HG02852 (cell line): ENCODE results near the gene RYR3.

Experiments
- ATAC-seq: cut with Tn5 transposase; IDR thresholded peaks from one replicate; pipeline ENCODE4 v1.9.1; 2021; ENCODE audit warnings: mild to moderate bottlenecking, moderate library complexity; ENCODE audit not compliant: unreplicated experiment

RYR3 gene

DNA sequence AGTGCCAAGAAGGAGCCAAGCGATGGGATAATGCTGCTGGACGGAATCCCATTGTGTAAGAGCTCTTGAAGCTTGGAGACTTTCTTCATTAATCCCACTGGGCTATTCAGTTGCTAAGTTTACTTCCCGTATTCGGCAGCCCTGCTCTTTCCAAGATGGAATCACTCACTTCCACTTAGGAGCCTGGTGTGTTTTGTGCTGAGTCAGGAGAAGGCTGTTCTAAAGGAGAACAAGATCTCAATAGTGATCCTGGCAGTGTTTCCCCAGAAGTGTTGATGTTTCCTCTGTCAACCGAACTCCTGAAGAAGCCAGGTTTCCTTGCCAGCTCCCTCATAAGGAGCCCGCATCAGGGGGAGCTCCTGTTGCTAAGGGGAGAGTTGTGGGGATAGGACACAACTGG lies 387.4 kb downstream of the RYR3 start:
- ATAC-seq = no peak

DNA sequence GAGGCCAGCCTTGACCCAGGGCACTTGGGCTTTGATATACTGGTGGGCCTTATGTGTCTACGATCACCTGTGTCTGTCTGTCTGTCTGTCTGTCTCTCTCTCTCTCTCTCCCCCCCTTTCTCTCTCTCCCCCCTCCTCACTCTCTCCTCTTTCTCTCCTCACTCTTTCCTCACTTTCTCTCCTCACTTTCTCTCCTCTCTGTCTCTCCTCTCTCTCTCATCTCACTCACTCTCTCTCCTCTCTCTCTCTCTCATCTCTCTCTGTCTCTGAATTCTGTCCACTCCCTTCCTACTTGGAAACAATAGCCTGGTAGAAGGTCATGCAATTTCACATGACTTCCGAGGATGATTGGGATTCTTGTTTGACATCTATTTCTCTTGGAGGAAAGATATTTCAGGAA lies 388.4 kb downstream of the RYR3 start:
- no peak for ATAC-seq

DNA sequence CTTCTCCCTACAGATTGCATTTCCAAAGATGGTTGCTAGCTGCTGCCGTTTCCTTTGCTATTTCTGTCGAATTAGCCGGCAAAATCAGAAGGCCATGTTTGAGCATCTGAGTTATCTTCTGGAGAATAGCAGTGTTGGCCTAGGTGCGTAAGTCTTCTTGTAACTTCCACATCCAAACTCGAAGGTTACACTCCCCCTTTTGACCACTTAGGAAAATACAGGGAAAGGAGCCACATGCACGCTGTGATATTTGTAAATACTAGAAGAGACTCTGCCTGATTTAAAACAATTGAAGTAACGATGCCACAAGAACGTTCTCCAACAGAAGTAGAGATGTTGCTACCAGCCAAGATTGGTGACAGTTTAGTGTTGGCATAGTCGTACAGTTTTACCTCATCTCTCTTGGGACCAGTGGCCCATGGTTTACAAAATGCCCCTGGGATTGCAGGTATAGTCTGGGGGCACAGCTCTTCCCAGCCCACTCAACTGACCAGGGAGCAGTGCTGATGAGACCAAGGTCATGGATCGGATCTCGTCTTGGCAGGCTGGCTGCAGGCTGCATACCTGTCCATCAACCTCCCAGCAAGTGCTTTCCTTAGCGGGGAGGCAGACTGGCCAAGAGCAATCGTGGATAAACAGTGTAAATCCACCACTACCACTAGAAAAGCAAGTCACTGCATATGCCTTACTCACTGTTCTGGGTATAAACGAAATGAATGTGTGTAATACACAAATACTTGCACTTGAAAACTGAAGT lies 389.1 kb downstream of the RYR3 start:
- no peak for ATAC-seq

DNA sequence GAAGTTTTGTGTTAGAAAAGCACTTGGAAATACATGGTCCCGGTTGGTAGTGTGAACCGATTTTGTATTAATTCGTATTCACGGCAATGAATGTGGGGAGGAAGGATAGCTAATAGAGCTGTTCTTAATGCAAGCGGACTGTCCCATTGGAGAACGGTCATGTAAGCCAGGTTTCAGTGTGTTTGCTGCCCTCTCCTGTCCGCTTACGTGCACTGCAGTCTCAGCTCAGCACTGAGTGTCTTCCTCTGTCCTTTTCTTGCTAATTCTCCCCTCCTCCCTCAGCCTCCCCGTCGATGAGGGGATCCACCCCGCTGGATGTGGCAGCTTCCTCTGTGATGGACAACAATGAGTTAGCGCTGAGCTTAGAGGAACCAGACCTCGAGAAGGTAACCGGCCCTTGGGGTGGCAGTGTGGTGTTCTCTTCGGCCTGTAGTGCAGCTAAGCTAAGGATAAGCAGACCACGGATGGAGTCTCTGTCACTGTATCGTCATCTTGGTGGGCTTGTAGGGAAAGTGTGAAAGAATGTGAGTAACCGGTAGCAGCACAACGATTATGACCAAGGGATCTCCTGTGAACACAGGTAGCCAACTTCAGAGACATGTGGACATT lies 390.0 kb downstream of the RYR3 start:
- peak; percentile 74 for ATAC-seq

DNA sequence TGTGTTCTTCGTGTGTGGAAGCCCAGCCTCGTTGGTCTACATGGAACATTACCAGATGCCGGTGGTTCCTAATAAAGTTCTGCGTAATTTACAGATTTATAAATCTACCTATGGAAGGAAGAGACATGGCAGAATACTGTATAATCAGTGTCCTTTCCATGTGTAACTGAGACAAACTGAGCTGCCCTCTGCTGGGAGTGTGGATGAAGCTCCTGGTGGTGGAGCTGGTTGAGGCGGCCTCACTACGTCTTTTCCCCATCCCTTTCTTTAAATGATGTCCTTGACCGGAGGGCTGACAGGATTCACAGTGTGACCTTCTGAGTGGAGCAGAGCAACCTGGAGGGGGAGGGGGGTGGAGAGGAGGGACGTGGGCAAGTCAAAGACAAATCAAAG lies 390.5 kb downstream of the RYR3 start:
- no peak for ATAC-seq

DNA sequence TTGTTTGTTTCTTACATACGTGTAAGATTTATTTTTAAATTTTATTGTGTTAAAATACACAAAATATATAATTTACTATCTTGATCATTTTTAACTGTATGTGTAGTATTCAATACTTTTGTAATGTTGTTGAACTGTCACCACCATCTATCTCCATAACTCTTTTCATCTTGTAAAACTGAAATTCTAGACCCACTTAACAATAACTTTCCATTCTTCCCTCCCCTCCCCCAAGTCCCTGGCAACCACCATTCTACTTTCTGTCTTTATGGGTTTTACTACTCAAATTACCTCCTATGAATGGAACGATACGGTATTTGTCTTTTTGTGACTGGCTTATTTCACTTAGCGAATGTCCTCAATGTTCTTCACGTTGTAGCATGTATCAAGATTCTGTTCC lies 395.4 kb downstream of the RYR3 start:
- no peak for ATAC-seq

DNA sequence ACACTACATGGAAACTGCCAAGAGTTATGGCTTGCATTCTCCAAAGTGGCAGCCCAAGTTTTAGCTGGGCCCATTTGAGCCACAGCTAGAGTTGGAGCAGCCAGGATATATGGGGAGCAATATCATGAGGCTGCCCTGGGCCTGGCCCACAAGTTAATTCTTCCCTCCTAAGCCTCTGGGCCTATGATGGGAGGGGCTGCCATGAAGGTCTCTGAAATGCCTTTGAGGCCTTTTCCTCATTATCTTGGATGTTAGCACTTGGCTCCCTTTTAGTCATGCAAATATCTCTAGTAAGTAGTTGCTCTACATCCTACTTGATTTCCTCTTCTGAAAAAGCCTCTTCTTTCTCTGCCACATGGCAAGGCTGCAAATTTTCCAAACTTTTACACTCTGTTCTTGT lies 400.0 kb downstream of the RYR3 start:
- ATAC-seq = no peak

DNA sequence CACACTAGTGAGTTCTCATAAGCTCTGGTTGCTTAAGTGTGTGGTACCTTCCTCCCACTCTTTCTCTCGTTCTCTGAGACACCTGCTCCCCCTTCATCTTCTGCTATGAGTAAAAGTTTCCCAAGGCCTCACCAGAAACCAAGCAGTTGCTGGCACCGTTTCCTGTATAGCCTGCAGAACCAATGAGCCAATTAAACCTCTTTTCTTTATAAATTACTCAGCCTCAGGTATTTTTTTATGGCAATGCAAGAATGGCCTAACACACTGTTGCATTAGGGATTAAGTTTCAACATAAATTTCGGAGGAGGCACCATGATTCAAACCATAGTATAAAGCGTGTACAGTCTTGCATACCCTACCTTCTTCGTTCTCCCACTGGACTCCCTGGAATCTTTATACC lies 405.3 kb downstream of the RYR3 start:
- no peak for ATAC-seq

DNA sequence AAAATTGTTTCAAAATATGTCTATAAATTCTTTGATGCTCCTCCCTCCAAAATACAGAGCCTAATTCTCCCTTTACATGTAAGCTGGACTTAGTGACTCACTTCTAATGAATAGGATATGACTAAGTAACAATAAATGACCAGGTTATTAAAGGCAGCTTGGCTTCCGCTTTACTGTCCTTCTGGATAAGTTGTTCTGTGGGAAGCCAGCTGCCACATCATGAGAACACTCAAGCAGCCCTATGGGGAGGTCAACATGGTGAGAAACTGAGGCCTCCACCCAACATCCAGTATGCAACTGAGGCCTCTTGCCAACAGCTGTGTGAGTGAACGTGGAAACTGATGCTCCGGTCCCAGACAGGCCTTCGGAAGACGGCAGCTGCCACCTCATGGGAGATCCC lies 410.2 kb downstream of the RYR3 start:
- ATAC-seq = no peak

DNA sequence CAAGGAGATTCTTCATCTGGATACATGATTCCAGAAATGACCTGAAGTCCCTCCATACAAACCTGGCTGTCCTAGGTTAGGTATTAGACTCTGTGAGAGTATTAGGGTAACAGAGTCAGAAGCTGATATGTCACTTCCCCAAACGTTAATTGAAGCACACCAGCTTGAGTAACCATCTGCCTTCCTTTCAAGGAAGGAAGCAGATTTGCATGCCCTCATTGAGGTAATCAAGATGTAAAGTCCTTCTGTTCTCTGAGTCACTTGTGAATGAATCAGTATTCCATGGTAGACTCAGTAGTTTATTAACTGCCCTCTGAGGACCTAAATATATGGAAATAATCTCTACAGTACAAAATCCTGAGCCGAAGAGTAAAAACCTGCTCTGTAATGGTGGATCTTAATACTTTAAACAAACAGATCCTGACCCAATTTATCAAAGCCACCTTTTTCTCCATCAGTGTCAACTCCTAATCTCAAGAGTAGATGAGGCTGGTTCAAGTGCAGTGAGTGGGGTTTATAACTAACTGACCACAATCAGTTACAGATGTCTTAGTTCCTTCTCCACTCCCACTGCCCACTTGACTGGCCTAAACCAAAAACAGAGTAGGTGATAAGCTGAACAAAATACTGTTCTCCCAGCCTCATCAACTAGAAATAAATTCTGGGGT lies 411.4 kb downstream of the RYR3 start:
- peak; percentile 60 for ATAC-seq

DNA sequence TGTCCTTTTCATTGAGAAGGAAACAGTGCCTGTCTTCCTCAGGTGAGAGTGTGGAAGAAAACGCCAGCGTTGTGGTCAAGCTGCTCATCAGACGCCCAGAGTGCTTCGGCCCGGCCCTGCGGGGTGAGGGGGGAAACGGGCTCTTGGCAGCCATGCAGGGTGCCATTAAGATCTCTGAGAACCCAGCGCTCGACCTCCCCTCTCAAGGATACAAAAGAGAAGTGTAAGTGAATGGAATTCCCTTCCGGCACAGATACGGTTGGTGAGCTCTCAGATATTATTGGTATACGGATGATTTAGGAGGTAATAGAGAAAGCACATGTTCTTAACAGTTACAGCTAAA lies 411.9 kb downstream of the RYR3 start:
- ATAC-seq = no peak

DNA sequence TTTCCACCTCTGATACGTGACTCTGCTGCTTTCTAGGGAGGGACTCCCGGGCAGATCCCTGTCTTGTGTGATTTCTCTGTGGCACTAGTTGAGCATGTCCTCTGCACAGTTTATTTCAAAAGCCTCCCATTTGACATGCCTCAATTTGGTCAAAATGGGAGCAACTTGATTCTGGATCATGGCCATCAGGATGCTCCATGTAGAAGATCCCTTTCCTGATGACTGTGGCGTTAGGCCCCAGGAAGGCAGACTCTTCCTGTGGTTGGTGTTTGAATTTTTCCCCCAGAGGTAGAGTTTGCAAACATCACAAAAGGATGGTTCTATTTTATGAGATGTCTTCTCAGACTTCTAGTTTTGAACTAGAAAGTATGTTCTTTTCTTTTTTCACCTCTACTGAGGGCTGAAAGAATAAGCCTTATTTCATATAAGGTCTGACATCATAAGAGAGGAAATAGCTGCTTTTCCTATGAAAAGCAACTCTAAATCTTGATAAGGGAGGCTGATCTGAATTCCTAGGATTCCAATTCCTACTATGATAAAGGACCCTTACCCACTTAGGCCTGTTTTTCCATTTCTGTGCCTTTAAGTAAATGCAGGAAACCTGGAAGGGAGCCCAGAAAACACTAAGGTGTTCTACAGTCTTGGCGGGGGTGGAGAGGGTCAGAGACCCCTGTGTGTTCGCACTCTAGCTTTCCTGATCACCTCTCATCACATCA lies 413.7 kb downstream of the RYR3 start:
- ATAC-seq = no peak

DNA sequence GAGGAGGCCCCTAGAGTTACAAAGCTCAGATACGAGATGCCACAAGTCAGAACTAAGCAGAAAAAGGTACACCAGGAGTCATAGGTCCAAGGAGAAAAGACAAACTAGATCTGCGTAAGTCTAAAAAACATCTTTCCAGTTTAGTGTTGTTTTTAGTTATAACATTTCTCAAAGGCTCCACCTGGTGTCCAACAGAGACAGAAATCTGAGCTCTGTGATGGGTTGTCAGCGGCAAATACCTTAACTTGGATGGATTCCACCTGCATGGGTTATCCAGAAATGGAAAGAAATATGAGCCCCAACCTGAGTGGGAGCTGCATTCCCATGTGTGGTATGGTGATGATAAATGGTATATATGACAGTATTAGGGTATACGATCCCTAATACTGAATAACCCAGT lies 418.9 kb downstream of the RYR3 start:
- ATAC-seq = no peak

DNA sequence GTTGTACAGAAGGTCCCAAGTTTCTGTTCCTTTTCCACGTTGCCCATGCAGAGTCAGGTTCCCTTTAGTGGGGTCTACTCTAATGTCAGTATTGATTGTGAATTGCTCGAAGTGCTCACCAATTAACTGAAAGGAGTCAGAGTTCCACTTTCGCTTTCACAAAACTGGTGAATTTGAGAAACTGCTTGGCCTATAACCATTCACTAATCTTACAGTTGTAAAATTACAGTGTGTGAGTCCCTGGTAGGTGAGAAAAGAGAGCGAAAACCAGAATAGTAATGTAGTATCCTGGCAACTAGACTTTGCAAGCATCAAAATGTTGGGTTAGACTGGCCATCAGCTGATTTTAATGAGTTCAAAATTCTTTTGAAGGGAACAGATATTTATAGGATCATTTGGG lies 420.0 kb downstream of the RYR3 start:
- ATAC-seq = no peak

DNA sequence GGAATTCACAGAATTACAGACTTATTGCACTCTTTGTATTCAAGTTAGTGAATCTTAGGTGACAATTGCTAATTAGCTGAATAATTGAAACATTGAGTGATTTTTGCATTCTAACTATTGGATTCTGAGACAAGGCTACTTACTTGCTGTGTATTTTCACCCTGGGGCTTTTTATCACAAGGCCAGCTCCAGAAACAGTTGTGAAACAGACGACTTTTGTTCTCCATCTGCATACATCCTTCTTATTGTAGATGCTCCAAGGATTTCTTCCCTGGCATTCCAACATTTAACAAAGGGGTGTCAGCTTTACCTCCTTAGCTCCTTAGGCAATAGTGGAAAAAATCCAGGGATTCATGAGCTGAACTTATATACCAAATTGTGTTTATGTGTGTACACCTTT lies 424.4 kb downstream of the RYR3 start:
- ATAC-seq = no peak

DNA sequence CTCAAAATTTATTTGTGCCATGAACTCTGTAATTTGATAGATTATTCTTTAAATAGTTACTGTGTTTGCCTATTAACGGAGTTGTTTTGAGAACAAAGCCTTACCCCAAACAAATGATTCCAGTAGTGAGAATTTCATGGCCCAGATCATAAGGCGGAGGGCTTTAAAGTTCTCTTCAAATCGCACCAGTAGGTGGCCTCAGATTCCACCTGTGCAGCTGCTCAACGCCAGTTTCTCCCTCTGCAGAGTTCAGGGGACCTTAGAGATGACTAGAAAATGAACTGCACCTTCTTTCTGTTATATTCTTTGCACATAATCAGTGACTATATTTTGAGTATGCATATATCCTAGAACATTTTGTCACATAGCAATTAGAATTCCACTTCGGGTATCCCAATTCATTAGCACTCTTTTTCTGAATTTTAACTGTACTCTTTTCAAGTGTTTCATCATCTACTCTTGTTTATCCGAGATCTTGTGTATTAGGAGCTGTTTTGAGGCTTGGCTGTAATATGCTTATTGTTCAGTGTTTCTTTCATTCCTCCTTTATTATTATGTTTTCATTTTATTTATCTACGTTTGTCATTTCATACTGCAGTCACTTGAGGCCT lies 425.0 kb downstream of the RYR3 start:
- ATAC-seq = peak; percentile 60

DNA sequence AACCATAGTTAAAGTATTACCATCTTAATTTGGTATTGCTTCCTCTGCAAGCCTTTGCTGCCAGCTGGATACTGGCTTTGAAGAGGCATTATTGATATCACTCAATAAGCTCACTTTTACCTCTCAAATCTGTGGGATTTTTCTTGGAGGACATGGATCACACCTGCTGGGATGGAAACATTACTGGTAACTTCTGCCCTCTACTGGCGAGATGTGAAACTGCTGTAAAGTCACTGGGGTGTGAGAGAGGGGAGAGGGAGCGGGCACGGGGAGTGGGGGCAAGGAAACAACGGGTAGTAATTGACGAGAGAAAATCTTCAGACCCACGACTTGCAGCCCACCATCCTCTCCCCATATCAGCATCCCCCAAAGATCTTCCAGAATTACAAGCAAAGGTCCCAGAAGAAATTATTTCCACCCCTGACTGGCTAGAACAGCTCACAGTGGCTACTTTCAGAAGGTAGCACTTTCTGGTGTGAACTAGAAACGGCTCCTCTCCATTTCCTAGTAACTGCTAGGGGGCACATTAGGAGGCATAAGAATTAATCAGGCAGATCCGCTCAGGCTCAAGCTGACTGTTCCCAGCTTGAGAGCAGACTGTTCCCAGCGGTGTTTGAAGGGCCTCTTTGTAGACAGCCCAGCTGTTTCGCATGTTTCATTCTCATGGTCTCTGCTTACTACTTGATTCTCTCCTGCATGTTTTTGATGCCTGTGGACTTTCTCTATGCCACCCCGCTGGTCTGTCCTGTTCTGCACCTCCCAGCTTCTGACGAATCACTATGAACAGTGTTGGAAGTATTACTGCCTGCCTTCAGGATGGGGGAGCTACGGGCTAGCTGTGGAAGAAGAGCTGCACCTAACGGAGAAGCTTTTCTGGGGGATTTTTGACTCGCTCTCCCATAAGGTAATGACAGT lies 427.2 kb downstream of the RYR3 start:
- ATAC-seq = no peak

DNA sequence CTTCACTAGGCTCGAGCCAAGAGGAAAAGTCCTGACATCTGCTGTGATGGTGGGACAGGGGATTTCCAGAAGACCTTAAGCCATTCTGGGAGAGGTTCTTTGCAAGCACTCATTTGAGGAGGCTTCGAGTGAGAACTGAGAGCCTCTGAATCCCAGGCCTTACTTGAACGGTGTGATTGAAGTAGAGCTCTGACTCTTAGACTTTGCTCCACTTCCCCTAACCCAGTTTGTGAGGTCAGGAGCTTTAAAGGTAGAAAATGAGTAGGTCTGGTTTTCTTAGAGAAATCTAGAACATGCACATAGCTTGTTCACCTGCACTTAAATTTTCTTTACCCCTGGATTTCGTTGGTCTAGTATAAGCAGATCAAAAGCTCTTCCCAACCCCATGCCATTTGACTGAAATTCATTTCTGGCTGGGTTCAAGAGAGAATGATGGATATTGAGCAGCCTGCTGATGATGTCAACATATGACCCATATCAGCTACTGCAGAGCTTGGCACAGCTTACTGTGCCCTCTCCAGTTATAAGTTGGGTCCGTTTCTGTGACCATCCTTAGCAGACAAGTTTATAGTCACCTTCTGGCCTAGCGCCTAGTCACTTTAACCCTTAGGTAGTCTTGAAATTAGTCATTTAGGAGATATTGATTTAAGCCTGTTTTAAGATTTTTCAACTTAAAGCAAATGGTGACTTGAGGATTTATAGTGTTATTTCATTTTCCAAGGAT lies 428.3 kb downstream of the RYR3 start:
- no peak for ATAC-seq

DNA sequence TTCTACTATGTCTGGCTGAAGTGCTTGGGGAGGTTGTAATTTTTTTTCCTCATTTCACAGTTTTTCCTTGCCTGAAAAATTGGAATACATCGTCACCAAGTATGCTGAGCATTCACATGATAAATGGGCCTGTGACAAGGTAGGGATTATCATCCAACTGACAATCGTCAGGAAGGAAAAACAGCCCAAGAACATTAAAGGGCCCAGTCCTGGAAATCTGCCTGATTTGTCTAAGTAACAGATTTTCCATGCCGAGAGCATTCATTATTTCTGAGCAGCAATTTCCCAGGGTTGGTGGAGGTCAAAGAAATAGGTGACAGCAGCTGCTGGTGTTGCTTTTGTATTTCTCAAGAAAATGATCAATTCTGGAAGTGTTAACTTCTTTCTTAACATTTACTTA lies 431.5 kb downstream of the RYR3 start:
- ATAC-seq = no peak

DNA sequence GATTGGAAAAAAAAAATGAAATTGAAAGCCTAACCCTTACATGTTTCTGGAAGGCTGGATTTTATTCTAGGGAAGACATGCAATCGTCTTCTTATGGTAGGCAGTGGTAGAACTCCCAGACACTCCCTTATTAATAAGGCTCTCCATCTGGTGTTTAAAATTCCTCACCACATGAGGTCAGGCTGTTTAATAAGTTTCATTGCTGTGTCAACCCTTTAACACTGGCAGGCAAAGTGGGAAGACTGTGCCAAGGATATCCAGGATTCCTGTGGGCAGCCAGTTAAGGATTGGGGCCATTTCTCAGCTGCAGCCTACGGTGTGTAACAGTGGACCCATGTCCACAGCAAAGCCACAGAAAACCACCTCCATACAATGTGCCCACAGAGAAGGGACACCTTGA lies 432.0 kb downstream of the RYR3 start:
- ATAC-seq = no peak
